ENCODE results near the gene INCENP.

INCENP gene

GRCh38 chr11:62124186-62125113 is 639 bp downstream of the INCENP start:
- no peak for DNase-seq

GRCh38 chr11:62125316-62125715 is 1.5 kb downstream of the INCENP start:
- DNase-seq = no peak

GRCh38 chr11:62125881-62126280 is 2.1 kb downstream of the INCENP start:
- no peak for DNase-seq

- DNase-seq = no peak
Measured at GRCh38 chr11:62127426-62127825, 3.6 kb downstream of the INCENP start.

GRCh38 chr11:62127941-62128770 is 4.3 kb downstream of the INCENP start:
- no peak for DNase-seq

GRCh38 chr11:62128835-62129234 is 5.0 kb downstream of the INCENP start:
- no peak for DNase-seq

GRCh38 chr11:62129590-62130282 is 5.9 kb downstream of the INCENP start:
- no peak for DNase-seq

GRCh38 chr11:62130283-62131169 is 6.7 kb downstream of the INCENP start:
- no peak for DNase-seq

- DNase-seq = no peak
Measured at GRCh38 chr11:62131170-62131464, 7.3 kb downstream of the INCENP start.

- no peak for DNase-seq
Measured at GRCh38 chr11:62132191-62132590, 8.4 kb downstream of the INCENP start.

- no peak for DNase-seq
Measured at GRCh38 chr11:62132689-62133293, 9.0 kb downstream of the INCENP start.

- DNase-seq = no peak
Measured at GRCh38 chr11:62133328-62134065, 9.7 kb downstream of the INCENP start.

GRCh38 chr11:62137276-62137861 is 13.6 kb downstream of the INCENP start:
- DNase-seq = no peak

GRCh38 chr11:62137881-62138629 is 14.2 kb downstream of the INCENP start:
- DNase-seq = no peak

GRCh38 chr11:62138630-62139425 is 15.0 kb downstream of the INCENP start:
- no peak for DNase-seq

- no peak for DNase-seq
Measured at GRCh38 chr11:62139526-62140303, 15.9 kb downstream of the INCENP start.

GRCh38 chr11:62140304-62141110 is 16.7 kb downstream of the INCENP start:
- no peak for DNase-seq

Measured in activated naive CD4-positive, alpha-beta T cell treated with anti-CD3 and anti-CD28 coated beads, Interleukin-2, amount 50 U/mL, for 16 hours (primary cell).